CD4-positive, alpha-beta T cell (primary cell): ENCODE data around the gene PHETA2. TPM values are rescaled to one million over a fixed set of nuclear protein-coding genes. Genes with fewer than 3 reads are reported as not detected.

Source experiments
- total RNA-seq, 174 experiments: library from RNA in 2 of 174; stranded (reverse) in 2 of 174; gene quantifications; one replicate each; pipeline ENCODE4 v1.2.3 and lab custom pipeline; 2021 to 2026

Gene PHETA2
- total RNA-seq, 2 experiments from 2014 or later: 0.27 to 0.42 TPM

Other genes starting within 250 kb of the PHETA2 start
- 10 to 100 TPM; 67.2 to 69.9 TPM for gene SREBF2, start 241.1 kb upstream of the PHETA2 start, total RNA-seq
- gene SHISA8, start 159.2 kb upstream of the PHETA2 start, total RNA-seq: under 1 TPM; 0.56 to 0.60 TPM
- gene TNFRSF13C, start 147.4 kb upstream of the PHETA2 start, total RNA-seq: 10 to 100 TPM; 12.2 to 12.9 TPM
- gene CENPM, start 127.1 kb upstream of the PHETA2 start, total RNA-seq: 1 to 10 TPM; 7.6 to 8.4 TPM
- under 1 TPM; 0.20 to 0.22 TPM for gene SEPTIN3, start 104.8 kb upstream of the PHETA2 start, total RNA-seq
- 1 to 10 TPM in 1 of 2 experiments, under 1 TPM in 1; 0.38 to 1.7 TPM for gene WBP2NL, start 75.5 kb upstream of the PHETA2 start, total RNA-seq
- gene NAGA, start 3.4 kb upstream of the PHETA2 start, total RNA-seq: 1 to 10 TPM; 2.6 to 3.2 TPM
- 10 to 100 TPM; 84.7 to 86.4 TPM for gene SMDT1, start 5.5 kb downstream of the PHETA2 start, total RNA-seq
- 10 to 100 TPM; 52.8 to 59.8 TPM for gene NDUFA6, start 16.5 kb downstream of the PHETA2 start, total RNA-seq
- 1 to 10 TPM; 7.4 to 7.5 TPM for gene CYP2D6, start 56.6 kb downstream of the PHETA2 start, total RNA-seq
- gene TCF20, start 196.4 kb downstream of the PHETA2 start, total RNA-seq: 10 to 100 TPM; 61.6 to 64.1 TPM